ENCODE measurements around the gene SNX11. TPM values are rescaled to one million over a fixed set of nuclear protein-coding genes. Genes with fewer than 3 reads are reported as not detected.

SNX11 gene
- total and polyA plus RNA-seq, 4 donors, result 6.4 to 11.4 (median 8.5) TPM

DNA sequence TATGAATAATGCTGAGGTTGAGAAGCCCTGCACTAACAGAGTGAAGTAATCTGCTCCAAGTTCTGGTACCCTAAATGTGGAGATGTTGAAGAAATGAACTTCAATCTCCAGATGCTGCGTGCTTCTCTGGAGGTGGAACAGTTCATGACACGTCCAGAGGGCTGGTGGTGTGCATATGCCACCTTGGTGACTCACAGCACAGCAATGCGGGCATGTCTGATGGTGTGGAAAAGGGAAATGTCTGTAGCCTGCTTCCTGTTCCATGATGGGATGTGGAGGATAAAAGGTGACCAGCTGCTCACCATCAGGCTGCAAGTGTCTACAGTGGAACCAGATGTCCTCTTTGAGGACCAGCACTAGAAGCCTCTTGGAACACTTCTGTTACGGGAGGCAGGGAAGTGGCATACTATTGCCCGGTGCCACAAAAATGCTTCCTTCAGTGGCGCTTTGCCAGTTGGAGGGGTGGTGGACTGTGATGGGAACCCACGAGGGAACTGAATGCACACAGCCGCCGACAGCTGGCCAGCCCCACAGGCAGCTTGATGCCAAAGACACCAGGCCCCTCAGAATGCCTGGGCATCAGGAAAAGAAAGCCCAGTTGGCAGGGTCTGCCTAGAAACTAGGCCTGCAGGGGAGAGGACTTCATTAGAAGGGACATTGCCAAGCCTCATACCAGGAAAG is 19.9 kb downstream of the SNX11 start:
- no peak for DNase-seq (ENCODE audit: low spot score)
- H3K36me3 ChIP-seq (ENCODE audit: control insufficient read depth in 4 of 4, insufficient read depth in 3 of 4, low read depth in 1 of 4, low read length in 3 of 4), result peaks cover 0 to 9% (median 9%) of the 10 kb centered on the region in 4 donors
- no peak overlapping the region for H3K27ac ChIP-seq (ENCODE audit: low read depth in 1 of 2, low read length in 2 of 2)

DNA sequence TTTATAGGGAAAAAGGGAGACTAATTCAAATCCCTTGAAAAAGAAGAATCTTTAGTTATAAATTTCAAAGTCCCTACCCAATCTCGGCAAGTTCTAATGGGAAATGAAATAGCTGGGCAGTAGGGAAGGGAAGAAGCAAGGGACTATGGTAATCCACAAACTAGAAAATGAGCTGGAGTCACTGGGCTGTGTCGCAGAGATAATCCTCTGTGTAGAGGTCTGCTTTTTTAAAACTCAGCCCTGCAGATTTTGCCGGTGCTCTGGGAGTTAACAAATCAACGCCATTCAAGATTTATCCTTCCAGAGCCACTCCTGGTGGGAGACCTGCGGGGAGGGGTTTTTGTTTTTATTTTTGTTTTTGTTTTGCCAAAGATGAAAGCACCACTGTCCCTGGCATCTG is 20.8 kb downstream of the SNX11 start:
- WGBS, result 53% methylated on average over 5 of the region's 5 CpGs
- H3K27ac ChIP-seq (ENCODE audit: low read depth in 1 of 2, low read length in 2 of 2), result no peak overlapping the region
- peaks cover 0 to 3% (median under 1%) of the 10 kb centered on the region in 4 donors for H3K36me3 ChIP-seq (ENCODE audit: control insufficient read depth in 4 of 4, insufficient read depth in 3 of 4, low read depth in 1 of 4, low read length in 3 of 4)
- H3K4me3 ChIP-seq (ENCODE audit: low read depth in 1 of 3, low read length in 3 of 3), result no peak overlapping the region
- DNase-seq (ENCODE audit: low spot score), result no peak
- TF ChIP-seq FOXA1 (IDR thresholded peaks at IDR 0.05) (no peak), ZBTB33 (IDR thresholded peaks at IDR 0.05) (no peak), HNF4G (IDR thresholded peaks at IDR 0.05) (no peak), GABPA (IDR thresholded peaks at IDR 0.05 in 1 of 2, conservative IDR thresholded peaks at IDR 0.05 in 1 of 2) (no peak), JUND (IDR thresholded peaks at IDR 0.05) (no peak), FOXA2 (IDR thresholded peaks at IDR 0.05) (no peak), RXRA (IDR thresholded peaks at IDR 0.05) (no peak), EGR1 (IDR thresholded peaks at IDR 0.05; ENCODE audit: low read depth in 2 of 2) (no peak), TAF1 (conservative IDR thresholded peaks at IDR 0.05) (no peak), CTCF (IDR thresholded peaks at IDR 0.05; ENCODE audit: low read depth, low read length, missing input control) (no peak), ATF3 (IDR thresholded peaks at IDR 0.05) (no peak), RAD21 (IDR thresholded peaks at IDR 0.05) (no peak)
- TF ChIP-seq, protein P1, sequence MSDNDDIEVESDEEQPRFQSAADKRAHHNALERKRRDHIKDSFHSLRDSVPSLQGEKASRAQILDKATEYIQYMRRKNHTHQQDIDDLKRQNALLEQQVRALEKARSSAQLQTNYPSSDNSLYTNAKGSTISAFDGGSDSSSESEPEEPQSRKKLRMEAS (IDR thresholded peaks at IDR 0.05), result no peak
- H3K9ac ChIP-seq (ENCODE audit: low read depth in 1 of 2, low read length in 2 of 2), result no peak overlapping the region
- no peaks in the 10 kb centered on the region for H3K9me3 ChIP-seq (ENCODE audit: control insufficient read depth in 4 of 4, low read length in 3 of 4)
- no peaks in the 10 kb centered on the region for H3K4me1 ChIP-seq (ENCODE audit: control insufficient read depth in 4 of 4, insufficient read depth in 4 of 4, low read length in 3 of 4)
- no peaks in the 10 kb centered on the region for H3K27me3 ChIP-seq (ENCODE audit: control insufficient read depth in 4 of 4, insufficient read depth in 4 of 4, low read length in 3 of 4)

More for the DNA sequence above, 19.9 kb downstream of the SNX11 start:
- 82% methylated on average over 9 of the region's 9 CpGs for WGBS
- no peak overlapping the region for H3K4me3 ChIP-seq (ENCODE audit: low read depth in 1 of 3, low read length in 3 of 3)
- TF ChIP-seq JUND (IDR thresholded peaks at IDR 0.05), result no peak
- no peak for TF ChIP-seq GABPA (IDR thresholded peaks at IDR 0.05 in 1 of 2, conservative IDR thresholded peaks at IDR 0.05 in 1 of 2)
- no peak for TF ChIP-seq ZBTB33 (IDR thresholded peaks at IDR 0.05)
- no peak for TF ChIP-seq CTCF (IDR thresholded peaks at IDR 0.05; ENCODE audit: low read depth, low read length, missing input control)
- TF ChIP-seq RXRA (IDR thresholded peaks at IDR 0.05), result no peak
- H3K9me3 ChIP-seq (ENCODE audit: control insufficient read depth in 4 of 4, low read length in 3 of 4), result no peaks in the 10 kb centered on the region
- H3K9ac ChIP-seq (ENCODE audit: low read depth in 1 of 2, low read length in 2 of 2), result no peak overlapping the region
- H3K4me1 ChIP-seq (ENCODE audit: control insufficient read depth in 4 of 4, insufficient read depth in 4 of 4, low read length in 3 of 4), result no peaks in the 10 kb centered on the region
- no peaks in the 10 kb centered on the region for H3K27me3 ChIP-seq (ENCODE audit: control insufficient read depth in 4 of 4, insufficient read depth in 4 of 4, low read length in 3 of 4)

Data from liver (tissue), 9 donors.